Karpas-422 (cell line): ENCODE results near the gene TMEM37. TPM values are rescaled to one million over a fixed set of nuclear protein-coding genes. Genes with fewer than 3 reads are reported as not detected.

Source experiments
- DNase-seq: peaks from one replicate; pipeline ENCODE4 v3.0.0-alpha.2; 2015
- H2AFZ ChIP-seq: fragments of 200-600 bp; sonication (generic); 2 replicates; pipeline ENCODE4 v1.6.1; 2014; ENCODE audit warnings: antibody characterized with exemption, low read length, mixed read lengths
- H3K27ac ChIP-seq: fragments of 200-600 bp; sonication (generic); 2 replicates; pipeline ENCODE4 v1.5.1; 2014; ENCODE audit warnings: mild to moderate bottlenecking, low read length, moderate library complexity
- H3K27me3 ChIP-seq: fragments of 200-600 bp; sonication (generic); 2 replicates; pipeline ENCODE4 v1.6.1; 2014; ENCODE audit warnings: low read length, mixed read lengths
- H3K36me3 ChIP-seq: fragments of 200-600 bp; sonication (generic); 2 replicates; pipeline ENCODE4 v1.6.1; 2014; ENCODE audit warnings: low read length, mixed read lengths; ENCODE audit not compliant: insufficient read depth
- H3K4me1 ChIP-seq: fragments of 200-600 bp; sonication (generic); 2 replicates; pipeline ENCODE4 v1.6.1; 2014; ENCODE audit warnings: mild to moderate bottlenecking, low read length, mixed read lengths
- H3K4me2 ChIP-seq: fragments of 200-600 bp; sonication (generic); 2 replicates; pipeline ENCODE4 v1.6.1; 2014; ENCODE audit warnings: low read length, low read depth, mild to moderate bottlenecking; ENCODE audit not compliant: poor library complexity, severe bottlenecking
- H3K4me3 ChIP-seq: fragments of 200-600 bp; sonication (generic); 2 replicates; pipeline ENCODE4 v1.5.1; 2014; ENCODE audit warnings: mild to moderate bottlenecking, antibody characterized with exemption, low read length, mixed read lengths
- H3K79me2 ChIP-seq: fragments of 200-600 bp; sonication (generic); 2 replicates; pipeline ENCODE4 v1.6.1; 2014; ENCODE audit warnings: mild to moderate bottlenecking, low read length, mixed read lengths
- H3K9ac ChIP-seq: fragments of 200-600 bp; sonication (generic); 2 replicates; pipeline ENCODE4 v1.6.0; 2014; ENCODE audit warnings: low read length
- H3K9me2 ChIP-seq: fragments of 200-600 bp; sonication (generic), shearing (Covaris generic); replicated peaks from 2 replicates; pipeline ENCODE4 v1.6.0; 2014; ENCODE audit warnings: mild to moderate bottlenecking, low read length, moderate library complexity; ENCODE audit not compliant: insufficient read depth
- H3K9me3 ChIP-seq: fragments of 300-700, 200-600 bp; sonication (generic); 2 replicates; pipeline ENCODE4 v1.6.1; 2014; ENCODE audit warnings: low read length, mixed read lengths
- H4K20me1 ChIP-seq: fragments of 200-600 bp; sonication (generic); 2 replicates; pipeline ENCODE4 v1.6.1; 2014; ENCODE audit warnings: mild to moderate bottlenecking, antibody characterized with exemption, low read length, low read depth; ENCODE audit not compliant: insufficient read depth
- total RNA-seq: library from RNA; depleted of rRNA; stranded (reverse); fragments of >200 nt; shearing (Covaris generic); gene quantifications from 2 replicates; pipeline ENCODE4 v1.2.3, GENCODE V29; 2014; ENCODE audit warnings: low replicate concordance

Gene TMEM37
- total RNA-seq, 1 experiment from 2014 or later, result not detected

- H3K4me1 ChIP-seq, result no peaks in the 10 kb centered on the region
- H3K4me3 ChIP-seq, result no peak overlapping the region
- no peak overlapping the region for H3K4me2 ChIP-seq
- H3K9me2 ChIP-seq, result no peaks in the 10 kb centered on the region
- H4K20me1 ChIP-seq, result peaks cover 6% of the 10 kb centered on the region; the same call in 1 of the 2 replicates
- H3K27ac ChIP-seq, result no peak overlapping the region
- DNase-seq, result no peak
- no peaks in the 10 kb centered on the region for H3K9me3 ChIP-seq
- H3K36me3 ChIP-seq, result no peaks in the 10 kb centered on the region
- no peaks in the 10 kb centered on the region for H3K79me2 ChIP-seq
- H3K27me3 ChIP-seq, result no peaks in the 10 kb centered on the region
- H2AFZ ChIP-seq, result no peak overlapping the region
- no peak overlapping the region for H3K9ac ChIP-seq
These were observed 48.5 kb downstream of the TMEM37 start for GRCh38 chr2:119480184-119480583.

- no peak overlapping the region for H2AFZ ChIP-seq
- no peak overlapping the region for H3K9ac ChIP-seq
- no peaks in the 10 kb centered on the region for H3K36me3 ChIP-seq
- no peaks in the 10 kb centered on the region for H3K79me2 ChIP-seq
- no peaks in the 10 kb centered on the region for H3K27me3 ChIP-seq
- no peak overlapping the region for H3K4me3 ChIP-seq
- no peak overlapping the region for H3K4me2 ChIP-seq
- no peak for DNase-seq
- no peak overlapping the region for H3K27ac ChIP-seq
- no peaks in the 10 kb centered on the region for H3K9me3 ChIP-seq
- H4K20me1 ChIP-seq, result peaks cover 4% of the 10 kb centered on the region; the same call in 1 of the 2 replicates
- H3K4me1 ChIP-seq, result no peaks in the 10 kb centered on the region
- H3K9me2 ChIP-seq, result no peaks in the 10 kb centered on the region
These were observed 49.1 kb downstream of the TMEM37 start for GRCh38 chr2:119480718-119481142.

- Histone ChIP-seq H3K79me2 (no peaks in the 10 kb centered on the region), H3K36me3 (no peaks in the 10 kb centered on the region), H3K9me3 (no peaks in the 10 kb centered on the region), H3K4me2 (no peak overlapping the region), H3K9ac (no peak overlapping the region), H2AFZ (no peak overlapping the region), H3K27me3 (no peaks in the 10 kb centered on the region), H3K27ac (no peak overlapping the region), H3K4me3 (no peak overlapping the region), H4K20me1 (no peaks in the 10 kb centered on the region), H3K9me2 (no peaks in the 10 kb centered on the region), H3K4me1 (no peaks in the 10 kb centered on the region)
- DNase-seq, result no peak
These were observed 50.1 kb downstream of the TMEM37 start for GRCh38 chr2:119481501-119482455.

- H3K4me3 ChIP-seq, result no peak overlapping the region
- H3K4me2 ChIP-seq, result no peak overlapping the region
- no peaks in the 10 kb centered on the region for H3K9me2 ChIP-seq
- H4K20me1 ChIP-seq, result 0 out of 2 replicates have a peak, but pooled peaks cover 3% of the 10 kb centered on the region
- no peaks in the 10 kb centered on the region for H3K36me3 ChIP-seq
- no peak overlapping the region for H3K9ac ChIP-seq
- H3K9me3 ChIP-seq, result no peaks in the 10 kb centered on the region
- H3K4me1 ChIP-seq, result no peaks in the 10 kb centered on the region
- no peak overlapping the region for H3K27ac ChIP-seq
- H3K79me2 ChIP-seq, result no peaks in the 10 kb centered on the region
- no peaks in the 10 kb centered on the region for H3K27me3 ChIP-seq
- no peak overlapping the region for H2AFZ ChIP-seq
- no peak for DNase-seq
These were observed 51.1 kb downstream of the TMEM37 start for GRCh38 chr2:119482481-119483394.

GRCh38 chr2:119483395-119483753 lies 51.7 kb downstream of the TMEM37 start:
- Histone ChIP-seq H3K4me3 (no peak overlapping the region), H3K9me2 (no peaks in the 10 kb centered on the region), H3K27me3 (no peaks in the 10 kb centered on the region), H3K4me2 (no peak overlapping the region), H3K79me2 (no peaks in the 10 kb centered on the region), H3K27ac (no peak overlapping the region), H3K36me3 (no peaks in the 10 kb centered on the region), H4K20me1 (0 out of 2 replicates have a peak, but pooled peaks cover 3% of the 10 kb centered on the region), H2AFZ (no peak overlapping the region), H3K9ac (no peak overlapping the region), H3K4me1 (no peaks in the 10 kb centered on the region), H3K9me3 (no peaks in the 10 kb centered on the region)
- no peak for DNase-seq

GRCh38 chr2:119483896-119484718 lies 52.5 kb downstream of the TMEM37 start:
- no peaks in the 10 kb centered on the region for H3K36me3 ChIP-seq
- no peaks in the 10 kb centered on the region for H3K27me3 ChIP-seq
- no peaks in the 10 kb centered on the region for H3K9me3 ChIP-seq
- no peak overlapping the region for H3K9ac ChIP-seq
- H3K79me2 ChIP-seq, result no peaks in the 10 kb centered on the region
- no peak overlapping the region for H2AFZ ChIP-seq
- H4K20me1 ChIP-seq, result 0 out of 2 replicates have a peak, but pooled peaks cover 3% of the 10 kb centered on the region
- H3K9me2 ChIP-seq, result no peaks in the 10 kb centered on the region
- no peak overlapping the region for H3K4me3 ChIP-seq
- H3K4me1 ChIP-seq, result no peaks in the 10 kb centered on the region
- no peak overlapping the region for H3K27ac ChIP-seq
- DNase-seq, result no peak
- no peak overlapping the region for H3K4me2 ChIP-seq

- H3K4me3 ChIP-seq, result no peak overlapping the region
- no peak overlapping the region for H2AFZ ChIP-seq
- H3K27ac ChIP-seq, result no peak overlapping the region
- no peaks in the 10 kb centered on the region for H3K36me3 ChIP-seq
- H3K9me2 ChIP-seq, result no peaks in the 10 kb centered on the region
- H3K79me2 ChIP-seq, result no peaks in the 10 kb centered on the region
- H3K9me3 ChIP-seq, result no peaks in the 10 kb centered on the region
- 0 out of 2 replicates have a peak, but pooled peaks cover 3% of the 10 kb centered on the region for H4K20me1 ChIP-seq
- H3K27me3 ChIP-seq, result no peaks in the 10 kb centered on the region
- no peak overlapping the region for H3K4me2 ChIP-seq
- H3K9ac ChIP-seq, result no peak overlapping the region
- no peak for DNase-seq
- H3K4me1 ChIP-seq, result no peaks in the 10 kb centered on the region
These were observed 53.2 kb downstream of the TMEM37 start for GRCh38 chr2:119484834-119485233.
